HUDEP-2 (cell line): ENCODE data around the gene RBMS3.
"Not testable (repeated sequence)": the region's sequence is repeated elsewhere in the genome, so short reads cannot be mapped to it uniquely, and the experiment has no call there.

Source experiments
- DNase-seq, 76 experiments: peaks; one replicate each; lab custom pipeline; 2025; ENCODE audit not compliant: unreplicated experiment in 76 of 76; lab: John Stamatoyannopoulos, UW

Gene RBMS3

DNA sequence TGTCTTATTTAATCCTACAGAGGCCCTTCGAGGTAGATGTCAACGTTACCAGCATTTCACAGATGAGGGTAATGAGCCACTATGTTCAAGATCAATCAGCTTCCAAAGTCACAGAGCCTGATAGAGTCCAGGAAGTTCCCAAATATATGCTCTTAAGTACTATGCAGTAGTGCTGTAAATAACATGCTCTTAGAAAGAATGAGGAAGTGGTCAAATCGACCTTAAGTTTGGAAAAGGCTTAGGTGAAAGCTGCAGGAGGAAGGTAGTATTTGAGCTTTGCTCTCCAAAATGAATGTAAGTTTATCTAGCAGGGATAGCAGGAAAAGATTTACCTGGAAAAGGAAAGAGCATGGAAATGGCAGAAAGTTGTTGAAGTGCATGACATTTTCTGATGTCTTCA is 234.0 kb downstream of the RBMS3 start:
- no peak for DNase-seq

DNA sequence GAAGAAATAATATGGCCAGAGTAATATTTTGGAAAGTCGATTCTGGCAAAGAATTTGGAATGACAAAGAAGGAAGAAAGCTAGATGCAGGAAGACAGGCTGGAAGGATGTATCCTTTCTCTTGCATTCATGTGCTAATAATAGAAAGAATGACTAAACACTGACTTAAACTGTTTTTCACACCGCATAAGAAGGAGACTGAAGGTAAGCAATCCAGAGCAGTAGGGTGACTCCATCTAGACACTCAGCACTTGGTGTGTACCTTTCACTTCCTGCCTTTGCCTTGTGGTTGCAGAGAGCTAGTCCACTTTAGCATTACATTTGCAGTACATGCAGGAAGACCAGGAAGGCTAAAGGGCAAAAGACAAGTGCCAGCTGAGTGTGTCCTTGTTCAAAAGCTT is 234.6 kb downstream of the RBMS3 start:
- no peak for DNase-seq

DNA sequence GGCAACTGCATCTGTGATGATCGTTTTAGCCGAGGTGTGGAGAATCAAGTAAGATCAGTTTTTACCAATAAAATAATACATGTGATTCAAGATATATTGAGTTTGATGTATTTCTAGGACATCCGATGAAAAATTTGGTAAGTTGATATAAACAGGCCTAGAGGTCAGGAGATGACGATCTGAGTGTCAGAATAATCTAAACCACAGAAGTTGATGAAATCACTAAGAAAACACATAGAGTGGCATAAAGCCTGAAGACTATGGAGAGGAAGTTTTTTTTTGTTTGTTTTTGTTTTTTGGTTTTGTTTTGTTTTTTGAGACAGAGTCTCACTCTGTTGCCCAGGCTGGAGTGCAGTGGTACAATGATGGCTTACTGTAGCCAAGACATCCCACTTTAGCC is 235.3 kb downstream of the RBMS3 start:
- no peak for DNase-seq

DNA sequence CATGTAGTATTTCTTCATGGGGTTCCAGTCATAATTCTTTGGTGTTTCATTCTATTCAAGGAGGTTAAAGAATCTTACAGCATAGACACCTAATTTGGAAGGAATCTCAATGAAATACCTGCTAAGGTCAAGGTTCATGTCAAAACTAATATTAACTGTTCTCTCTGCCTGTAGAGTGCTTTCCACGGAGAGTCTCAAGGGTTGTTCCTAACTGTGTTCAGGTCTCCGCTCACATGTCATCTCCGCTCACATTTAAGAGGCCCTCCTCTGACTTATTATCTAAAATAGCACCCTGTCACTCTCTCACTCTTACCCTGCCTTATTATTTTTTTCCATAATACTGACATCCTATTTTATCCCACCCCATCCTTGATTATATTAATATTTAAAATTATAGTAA is 239.9 kb downstream of the RBMS3 start:
- no peak for DNase-seq

DNA sequence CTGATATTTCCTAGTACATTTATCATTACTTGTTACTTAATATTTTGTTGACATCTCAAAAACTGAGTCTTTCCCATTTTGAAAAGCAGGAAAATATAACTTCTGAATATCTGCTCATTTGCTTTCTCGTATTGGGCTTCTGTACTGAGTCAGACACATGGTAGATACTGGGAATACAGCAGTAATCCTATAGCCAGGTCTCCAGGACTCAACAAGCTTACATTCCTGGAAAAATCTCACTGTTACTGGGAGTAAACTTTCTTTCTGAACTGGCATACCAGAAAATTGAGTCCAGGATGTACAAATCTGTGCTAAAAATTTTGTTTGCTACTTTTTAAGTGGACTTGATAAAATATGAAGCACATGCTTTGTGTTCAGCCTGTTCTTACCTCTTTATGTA is 240.4 kb downstream of the RBMS3 start:
- no peak for DNase-seq

DNA sequence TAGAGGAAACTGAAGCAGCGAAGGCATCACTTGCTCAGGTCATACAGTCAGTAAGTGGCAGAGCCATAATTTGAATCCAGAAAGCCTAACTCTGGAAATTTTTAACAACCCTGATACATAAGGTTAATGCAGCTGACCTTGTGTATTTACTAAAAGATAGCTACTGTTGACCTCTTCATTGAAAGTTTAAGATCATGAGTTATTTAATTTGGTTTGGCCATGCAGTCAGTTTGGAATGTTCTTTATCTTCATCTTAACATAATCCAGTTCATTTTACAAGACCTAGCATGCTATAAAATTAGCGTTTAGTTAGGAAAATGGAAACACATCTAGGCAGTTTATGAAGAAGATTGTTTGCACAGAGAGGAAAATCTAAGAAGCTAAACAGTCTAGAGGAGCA is 240.9 kb downstream of the RBMS3 start:
- no peak for DNase-seq

DNA sequence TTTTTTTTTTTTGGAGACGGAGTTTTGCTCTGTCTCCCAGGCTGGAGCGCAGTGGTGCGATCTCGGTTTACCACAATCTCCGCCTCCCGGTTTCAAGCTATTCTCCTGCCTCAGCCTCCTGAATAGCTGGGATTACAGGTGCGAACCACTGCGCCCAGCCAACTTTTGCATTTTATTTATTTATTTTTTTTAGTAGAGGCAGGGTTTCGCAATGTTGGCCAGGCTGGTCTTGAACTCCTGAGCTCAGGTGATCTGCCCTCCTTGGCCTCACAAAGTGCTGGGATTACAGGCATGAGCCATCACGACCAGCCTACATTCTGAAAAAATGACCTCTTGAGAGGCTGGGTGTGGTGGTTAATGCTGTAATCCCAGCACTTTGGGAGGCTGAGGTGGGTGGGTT is 243.6 kb downstream of the RBMS3 start:
- DNase-seq, result not testable (repeated sequence)

DNA sequence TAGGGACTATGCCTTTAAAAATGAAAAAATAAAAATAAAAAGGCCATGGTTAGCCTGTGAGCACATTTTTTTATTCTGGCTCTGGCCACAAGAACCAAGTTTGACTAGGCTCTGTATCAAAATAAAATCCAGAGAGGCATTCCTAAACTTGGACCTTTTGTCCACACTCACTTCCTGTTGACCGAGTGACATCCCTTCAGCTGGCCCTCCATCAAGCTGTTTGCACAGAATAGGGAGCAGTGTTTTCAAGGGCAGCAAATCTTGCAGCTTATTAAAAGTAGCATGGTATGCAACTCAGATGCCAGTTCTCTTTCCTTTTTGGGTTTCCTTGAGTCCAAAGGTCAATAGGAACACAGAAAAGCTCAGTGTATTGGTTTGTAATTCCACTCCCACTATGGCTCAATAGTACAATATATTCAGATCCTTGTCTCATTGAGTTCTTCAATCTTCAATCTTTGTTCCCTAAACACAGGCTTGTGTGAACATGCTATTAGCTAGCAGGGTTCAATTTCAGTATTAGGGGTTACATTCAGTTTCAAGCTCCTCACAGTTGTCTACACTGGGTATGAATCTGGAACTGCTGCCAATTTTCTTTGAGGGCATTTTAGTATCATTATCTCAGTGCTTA is 244.5 kb downstream of the RBMS3 start:
- DNase-seq, result no peak

DNA sequence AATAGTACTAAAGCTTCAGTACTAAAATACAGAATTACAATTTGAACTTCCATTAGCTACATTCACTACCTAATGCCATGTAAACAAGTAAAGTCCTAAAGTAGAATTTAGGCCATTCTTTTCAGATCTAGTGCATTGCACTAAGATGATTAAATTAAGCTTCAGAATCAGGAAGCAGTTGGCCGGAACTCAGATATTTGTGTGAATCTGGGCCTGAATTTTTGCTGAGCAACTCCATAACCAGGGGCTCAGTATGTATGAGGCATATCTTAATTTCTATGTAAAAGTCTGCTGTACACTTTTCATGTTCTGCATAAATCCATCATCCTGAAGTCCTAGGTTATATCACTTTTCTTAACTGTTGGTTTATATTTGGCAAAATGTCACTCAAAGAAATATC is 246.4 kb downstream of the RBMS3 start:
- DNase-seq, result no peak

DNA sequence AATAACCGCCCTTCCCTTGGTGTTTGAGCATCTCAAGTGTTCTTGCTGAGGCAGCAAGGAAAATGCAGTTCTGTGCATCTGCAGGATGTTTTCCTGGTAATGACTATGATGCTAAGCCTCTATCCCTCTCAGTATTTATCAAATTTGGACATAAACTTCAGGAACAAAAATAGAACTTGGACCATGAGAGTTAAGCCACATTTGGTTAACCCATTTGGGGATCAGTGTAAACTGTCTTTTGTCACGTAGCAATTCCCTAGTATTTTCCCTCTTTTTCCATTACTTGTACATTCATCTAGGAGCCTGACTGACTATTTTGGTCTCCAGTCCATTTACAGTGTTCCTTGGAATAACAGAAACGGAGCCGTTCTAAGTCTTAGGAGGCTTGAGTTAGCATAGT is 250.8 kb downstream of the RBMS3 start:
- DNase-seq, result no peak

DNA sequence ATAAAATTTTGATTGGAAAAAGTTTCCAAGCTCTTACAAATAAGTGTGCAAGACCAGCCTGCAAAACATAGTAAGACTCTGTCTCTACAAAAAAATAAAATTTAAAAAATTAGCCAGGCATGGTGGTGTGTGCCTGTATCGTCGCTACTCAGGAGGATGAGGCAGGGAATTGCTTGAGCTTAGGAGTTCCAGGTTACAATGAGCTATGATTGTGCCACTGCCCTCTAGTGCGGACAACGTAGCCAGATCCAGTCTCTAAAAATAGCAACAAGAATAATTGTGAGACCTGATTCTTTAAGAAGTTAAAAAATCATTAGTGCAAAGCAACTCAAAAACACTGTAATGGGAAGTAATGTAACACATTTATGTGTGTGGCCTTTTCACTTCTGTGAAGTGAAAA is 251.6 kb downstream of the RBMS3 start:
- DNase-seq, result no peak

DNA sequence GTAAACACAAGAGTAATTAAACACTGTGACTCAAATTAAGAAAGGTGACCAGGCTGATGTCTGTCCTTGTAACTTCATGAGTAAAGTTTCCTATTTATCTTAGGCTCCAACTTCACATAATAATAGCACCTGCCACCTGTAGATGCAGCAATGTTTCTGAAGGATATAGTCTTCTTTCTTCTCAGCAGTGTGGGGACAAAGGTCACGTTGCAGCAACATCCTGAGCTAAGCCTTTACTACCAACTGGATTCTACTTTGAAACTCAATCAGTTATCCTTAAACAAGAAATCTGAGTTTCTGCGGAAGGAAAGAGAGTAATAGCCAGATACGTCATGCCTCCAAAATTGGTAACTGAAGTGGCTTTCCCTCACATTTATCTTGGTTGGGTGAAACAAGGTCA is 253.1 kb downstream of the RBMS3 start:
- no peak for DNase-seq

DNA sequence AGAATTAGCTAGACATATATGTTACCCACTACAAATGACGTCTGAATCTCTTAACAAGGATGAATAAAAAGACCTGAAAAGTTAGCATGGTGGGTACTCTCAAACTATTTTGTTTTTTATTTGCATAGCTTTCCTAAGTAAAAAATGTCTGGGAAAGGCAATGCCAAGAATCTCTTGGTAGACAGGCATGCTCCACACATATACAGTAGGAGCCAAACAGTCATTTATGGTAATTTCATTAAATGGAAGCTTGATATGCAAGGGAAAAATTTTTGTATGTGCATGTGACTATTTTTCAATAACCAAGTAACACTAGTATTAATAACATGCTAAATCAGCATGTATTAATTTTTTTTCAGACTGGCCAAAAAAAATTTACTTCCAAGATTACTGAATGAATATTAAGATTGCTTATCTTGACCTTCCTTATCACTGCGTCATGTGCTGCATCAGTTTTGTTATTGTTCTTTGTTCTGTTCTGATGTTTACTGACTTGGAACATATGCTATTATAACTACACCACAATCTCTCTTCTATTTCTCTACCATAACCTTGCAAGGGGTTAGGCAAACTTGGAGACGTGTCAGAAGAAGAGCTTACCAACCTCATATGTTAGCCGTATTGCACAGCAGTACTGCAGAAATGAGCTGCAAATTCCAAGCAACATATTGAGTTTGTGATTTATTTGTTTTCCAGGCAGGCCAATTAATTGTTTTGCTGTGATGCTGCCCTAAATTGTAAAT is 255.3 kb downstream of the RBMS3 start:
- DNase-seq, result no peak

DNA sequence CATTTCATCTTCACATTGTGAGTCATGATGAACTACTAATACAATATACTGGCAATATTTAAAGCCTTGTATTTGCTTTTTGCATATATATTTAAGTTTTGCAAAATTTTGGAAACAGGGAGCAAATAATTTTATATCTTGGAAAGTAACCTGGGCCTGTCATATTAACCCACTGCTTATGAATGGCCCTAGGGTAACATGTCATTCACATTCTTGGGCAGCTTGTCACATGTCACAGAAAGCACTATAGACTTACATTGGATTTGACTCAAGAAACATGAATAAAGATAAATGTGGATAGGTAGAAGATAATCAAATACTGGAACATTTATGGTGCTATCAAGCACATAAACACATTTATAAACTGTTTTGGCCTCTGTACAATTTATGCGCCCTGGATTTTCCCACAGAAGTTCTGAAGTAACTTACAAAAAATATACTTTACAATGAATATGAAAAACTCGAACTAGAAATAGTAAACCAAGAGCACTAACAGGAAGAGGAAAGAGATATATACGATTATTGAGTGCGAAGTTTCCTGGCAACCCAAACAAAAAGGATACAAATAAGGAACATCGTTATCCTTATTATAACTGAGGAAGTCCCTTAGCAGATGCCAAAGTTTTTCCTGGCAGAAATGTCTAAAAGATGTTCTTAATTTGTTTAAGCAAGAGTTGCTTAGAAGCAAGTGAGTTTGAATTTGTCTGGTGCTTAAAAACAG is 257.2 kb downstream of the RBMS3 start:
- no peak for DNase-seq

DNA sequence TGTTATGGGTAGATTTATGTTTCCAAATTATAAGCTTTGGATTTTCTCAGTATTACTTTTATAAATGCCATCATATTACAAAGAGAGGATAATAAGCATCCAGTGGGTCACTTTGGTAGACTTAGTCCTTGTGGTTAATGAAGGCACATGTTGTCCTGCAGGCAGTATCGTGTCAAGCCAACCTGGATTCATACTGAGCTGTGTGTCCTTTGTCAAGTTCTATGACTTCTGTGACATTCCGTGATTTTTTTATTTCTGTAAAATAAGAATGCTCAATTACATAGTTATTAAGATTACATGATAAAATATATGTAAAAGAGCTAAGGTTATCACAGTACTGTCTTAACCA is 257.7 kb downstream of the RBMS3 start:
- no peak for DNase-seq

DNA sequence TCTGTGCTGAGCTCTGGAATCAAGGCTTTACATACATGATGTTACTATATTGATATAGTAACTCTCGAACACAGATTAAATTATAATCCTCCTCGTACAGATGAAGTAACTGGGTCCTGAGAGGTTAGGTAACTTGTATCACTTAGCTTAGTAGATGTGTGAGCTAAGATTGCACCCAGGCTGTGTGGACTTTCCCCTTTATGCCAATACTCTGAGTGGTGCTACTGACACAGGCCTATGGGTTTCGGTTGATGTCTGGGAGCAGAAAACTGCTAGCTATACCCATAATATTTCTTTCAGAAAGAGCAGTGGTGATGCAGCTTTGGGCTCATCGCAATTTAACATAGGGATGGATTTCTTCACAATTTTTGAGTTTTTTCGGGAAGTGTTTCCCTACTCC is 259.7 kb downstream of the RBMS3 start:
- no peak for DNase-seq

DNA sequence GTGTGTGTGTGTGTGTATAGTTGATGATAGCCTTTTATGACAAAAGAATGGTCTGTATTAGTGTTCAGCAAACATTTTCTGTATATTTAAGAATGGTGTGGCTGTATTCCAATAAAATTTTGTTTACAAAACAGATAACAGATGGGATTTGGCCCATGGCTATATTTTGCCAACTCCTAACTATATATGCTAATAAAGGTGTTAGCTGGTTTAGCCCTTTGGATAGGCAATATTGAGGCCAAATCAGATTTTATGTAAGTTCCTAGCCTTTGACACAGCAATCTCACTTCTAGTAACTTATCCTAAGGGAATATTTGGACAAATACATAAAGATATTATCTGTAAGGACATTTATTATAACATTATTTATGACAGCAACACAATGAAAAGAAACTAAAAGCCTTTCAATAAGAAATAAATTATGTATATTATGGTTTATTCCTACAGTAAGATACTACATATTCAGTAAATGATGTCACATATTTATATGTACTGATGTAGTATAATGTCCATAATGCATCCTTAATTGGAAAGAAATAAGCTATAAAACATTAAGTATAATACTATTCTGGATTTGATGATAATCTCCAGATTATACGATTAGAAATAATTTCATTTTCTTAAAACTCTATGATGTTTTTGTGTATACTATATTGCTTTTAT is 264.0 kb downstream of the RBMS3 start:
- DNase-seq, result no peak

DNA sequence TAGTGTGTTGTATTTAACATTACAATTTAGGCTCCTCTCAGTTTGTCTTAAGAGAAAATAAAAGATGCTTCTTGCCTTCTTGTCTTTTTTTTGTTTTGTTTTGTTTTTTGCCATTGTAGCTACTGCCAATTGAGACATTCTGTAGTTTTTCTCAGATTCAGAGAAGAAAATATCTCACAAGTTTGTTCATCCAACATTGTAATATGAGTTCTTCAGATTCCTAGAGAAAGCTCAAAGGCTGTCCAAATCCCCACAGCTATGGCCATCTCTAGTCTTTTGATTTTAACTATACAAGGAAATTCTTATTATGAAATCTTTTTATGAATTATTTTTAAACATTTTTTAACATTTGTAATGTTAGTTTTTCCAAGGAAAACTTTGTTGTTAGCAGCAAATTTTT is 264.7 kb downstream of the RBMS3 start:
- DNase-seq, result no peak

DNA sequence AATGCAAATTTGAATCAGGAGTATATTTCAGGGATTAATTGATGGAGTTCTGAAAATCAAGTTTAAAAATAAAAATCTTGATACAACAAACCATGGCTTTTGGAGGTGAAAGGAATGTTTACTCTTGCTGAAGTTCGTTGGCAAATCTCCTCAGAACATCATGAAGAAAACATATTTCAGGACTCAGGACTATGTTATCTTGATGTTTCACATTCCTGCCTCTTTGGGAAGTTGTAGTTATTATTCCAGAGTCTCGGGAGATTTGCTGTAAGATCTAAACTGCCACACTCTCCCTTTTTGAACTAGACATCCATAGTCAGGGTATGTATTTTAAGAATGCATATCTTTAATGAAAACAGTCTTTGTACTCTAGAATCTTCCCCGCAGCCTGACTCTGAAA is 271.2 kb downstream of the RBMS3 start:
- DNase-seq, result no peak

DNA sequence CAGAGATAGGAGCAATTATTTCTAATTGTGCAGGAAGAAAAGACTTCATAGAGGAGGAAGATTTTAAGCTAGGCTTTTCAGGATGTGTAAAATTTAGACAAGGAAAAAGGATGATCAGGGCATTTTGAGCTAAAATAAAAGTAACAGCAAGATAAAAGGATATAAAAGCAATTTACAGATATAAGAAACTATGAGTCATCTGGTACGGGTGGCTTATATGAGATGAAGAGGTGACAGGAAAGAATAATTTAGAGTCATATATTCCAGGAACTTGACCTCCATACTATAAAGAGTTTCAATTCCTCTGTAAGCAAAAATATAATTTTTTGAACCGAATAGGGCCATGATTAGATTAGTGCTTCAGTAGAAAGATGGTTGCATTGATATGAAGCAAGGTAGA is 273.7 kb downstream of the RBMS3 start:
- DNase-seq, result no peak

DNA sequence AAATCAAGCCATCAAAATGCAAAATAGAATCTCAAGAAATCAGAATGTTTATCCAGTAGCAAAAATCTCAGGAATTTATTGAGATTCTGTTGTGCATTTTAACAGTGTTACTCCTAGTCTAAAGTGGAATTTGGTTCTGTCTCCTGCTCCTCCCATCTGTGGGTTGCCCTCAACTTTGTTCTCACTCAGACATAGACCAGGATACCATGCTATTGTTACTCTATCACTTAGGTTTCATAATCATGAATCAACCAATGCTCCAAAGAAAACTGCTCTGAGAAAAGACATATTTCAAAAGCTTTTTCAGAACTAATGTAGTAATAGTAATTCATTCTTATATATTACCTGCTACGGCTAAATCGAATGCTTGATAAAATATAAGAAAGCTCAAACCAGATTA is 274.7 kb downstream of the RBMS3 start:
- DNase-seq, result no peak

DNA sequence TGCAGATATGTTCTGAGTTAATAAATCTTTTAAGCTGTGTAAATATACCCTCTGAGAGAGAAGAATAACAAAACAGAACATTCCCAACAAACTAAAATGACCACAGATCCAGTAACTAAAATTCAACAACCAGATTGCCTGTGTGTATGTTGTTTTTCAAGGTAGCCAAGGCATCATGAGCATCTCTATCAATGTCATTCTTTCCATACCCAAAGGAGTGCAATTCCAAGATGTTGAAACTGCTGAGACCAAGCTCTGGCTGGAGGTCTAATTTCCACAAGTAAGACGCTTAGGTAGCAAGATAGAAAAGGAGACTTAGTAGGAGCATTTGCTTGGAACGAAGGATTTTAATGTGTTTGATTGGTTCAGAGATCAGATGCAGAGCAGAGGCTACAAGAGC is 276.3 kb downstream of the RBMS3 start:
- no peak for DNase-seq
